Measurements from ENCODE around the gene EHD1.

GRCh38 chr11:64892411-64892831 is 14.0 kb upstream of the EHD1 start:
- no peak for TF ChIP-seq CTCF (optimal IDR thresholded peaks at IDR 0.05 in 1 of 3, IDR thresholded peaks at IDR 0.05 in 1 of 3, conservative IDR thresholded peaks at IDR 0.05 in 1 of 3; ENCODE audit: extremely low read depth in 1 of 3, insufficient read depth in 2 of 3, low read length in 3 of 3)
- no peak for TF ChIP-seq EZH2 (IDR thresholded peaks at IDR 0.05; ENCODE audit: low read length)
